ENCODE measurements around the gene IL24.

Gene IL24

DNA sequence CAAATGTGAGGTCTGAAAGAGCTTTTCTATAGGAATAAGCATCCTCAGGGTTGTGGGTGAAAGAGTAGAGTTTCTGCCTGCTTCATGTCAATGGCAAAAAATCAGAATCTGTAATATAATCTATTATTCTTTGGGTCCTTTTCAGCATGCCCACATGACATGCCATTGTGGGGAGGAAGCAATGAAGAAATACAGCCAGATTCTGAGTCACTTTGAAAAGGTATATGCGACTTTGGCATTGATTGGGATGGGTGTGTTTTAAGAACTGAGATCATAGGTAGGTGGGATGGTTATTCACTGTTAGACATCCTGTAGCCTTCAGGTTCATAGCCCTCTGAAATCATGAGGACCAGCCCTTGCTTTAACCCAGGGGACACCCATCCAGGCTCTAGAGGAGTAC lies 30.0 kb upstream of the IL24 start:
- no peaks in the 10 kb centered on the region for H4K20me1 ChIP-seq (ENCODE audit: insufficient read depth, low read length)

GRCh38 chr1:206867716-206868115 lies 29.5 kb upstream of the IL24 start:
- Histone ChIP-seq H2AFZ (ENCODE audit: low read depth, low read length) (no peak overlapping the region), H3K4me3 (ENCODE audit: low read length) (no peak overlapping the region), H3K4me2 (ENCODE audit: low read length) (no peak overlapping the region), H3K9me3 (ENCODE audit: insufficient read depth, low read length) (no peaks in the 10 kb centered on the region), H3K27ac (ENCODE audit: low read length) (no peak overlapping the region), H4K20me1 (ENCODE audit: insufficient read depth, low read length) (no peaks in the 10 kb centered on the region), H3K4me1 (ENCODE audit: low read length) (no peaks in the 10 kb centered on the region), H3K36me3 (replicated peaks; ENCODE audit: low read depth, low read length) (no peaks in the 10 kb centered on the region), H3K79me2 (ENCODE audit: low read length) (no peaks in the 10 kb centered on the region), H3K27me3 (ENCODE audit: low read depth, low read length) (peaks cover 56% of the 10 kb centered on the region), H3K9ac (ENCODE audit: low read length) (no peak overlapping the region)
- TF ChIP-seq CTCF (IDR thresholded peaks at IDR 0.05; ENCODE audit: low read depth, low read length) (no peak), EZH2phosphoT487 (IDR thresholded peaks at IDR 0.05; ENCODE audit: low read depth) (no peak)

More for the DNA sequence above, 30.0 kb upstream of the IL24 start:
- H3K4me1 ChIP-seq (ENCODE audit: low read length), result no peaks in the 10 kb centered on the region
- H2AFZ ChIP-seq (ENCODE audit: low read depth, low read length), result no peak overlapping the region
- H3K9me3 ChIP-seq (ENCODE audit: insufficient read depth, low read length), result no peaks in the 10 kb centered on the region
- H3K9ac ChIP-seq (ENCODE audit: low read length), result no peak overlapping the region
- TF ChIP-seq CTCF (IDR thresholded peaks at IDR 0.05; ENCODE audit: low read depth, low read length), result no peak
- no peak for TF ChIP-seq EZH2phosphoT487 (IDR thresholded peaks at IDR 0.05; ENCODE audit: low read depth)
- H3K27me3 ChIP-seq (ENCODE audit: low read depth, low read length), result peaks cover 61% of the 10 kb centered on the region
- H3K79me2 ChIP-seq (ENCODE audit: low read length), result no peaks in the 10 kb centered on the region
- no peak overlapping the region for H3K4me2 ChIP-seq (ENCODE audit: low read length)
- H3K36me3 ChIP-seq (replicated peaks; ENCODE audit: low read depth, low read length), result no peaks in the 10 kb centered on the region
- no peak overlapping the region for H3K27ac ChIP-seq (ENCODE audit: low read length)
- H3K4me3 ChIP-seq (ENCODE audit: low read length), result no peak overlapping the region

GRCh38 chr1:206868264-206868663 lies 29.0 kb upstream of the IL24 start:
- H4K20me1 ChIP-seq (ENCODE audit: insufficient read depth, low read length), result no peaks in the 10 kb centered on the region
- H3K36me3 ChIP-seq (replicated peaks; ENCODE audit: low read depth, low read length), result no peaks in the 10 kb centered on the region
- no peak overlapping the region for H2AFZ ChIP-seq (ENCODE audit: low read depth, low read length)
- H3K9me3 ChIP-seq (ENCODE audit: insufficient read depth, low read length), result no peaks in the 10 kb centered on the region
- no peak overlapping the region for H3K4me3 ChIP-seq (ENCODE audit: low read length)
- H3K9ac ChIP-seq (ENCODE audit: low read length), result no peak overlapping the region
- H3K4me2 ChIP-seq (ENCODE audit: low read length), result no peak overlapping the region
- H3K27ac ChIP-seq (ENCODE audit: low read length), result no peak overlapping the region
- H3K27me3 ChIP-seq (ENCODE audit: low read depth, low read length), result peaks cover 51% of the 10 kb centered on the region
- H3K4me1 ChIP-seq (ENCODE audit: low read length), result no peaks in the 10 kb centered on the region
- H3K79me2 ChIP-seq (ENCODE audit: low read length), result no peaks in the 10 kb centered on the region
- TF ChIP-seq EZH2phosphoT487 (IDR thresholded peaks at IDR 0.05; ENCODE audit: low read depth) (no peak), CTCF (IDR thresholded peaks at IDR 0.05; ENCODE audit: low read depth, low read length) (no peak)

DNA sequence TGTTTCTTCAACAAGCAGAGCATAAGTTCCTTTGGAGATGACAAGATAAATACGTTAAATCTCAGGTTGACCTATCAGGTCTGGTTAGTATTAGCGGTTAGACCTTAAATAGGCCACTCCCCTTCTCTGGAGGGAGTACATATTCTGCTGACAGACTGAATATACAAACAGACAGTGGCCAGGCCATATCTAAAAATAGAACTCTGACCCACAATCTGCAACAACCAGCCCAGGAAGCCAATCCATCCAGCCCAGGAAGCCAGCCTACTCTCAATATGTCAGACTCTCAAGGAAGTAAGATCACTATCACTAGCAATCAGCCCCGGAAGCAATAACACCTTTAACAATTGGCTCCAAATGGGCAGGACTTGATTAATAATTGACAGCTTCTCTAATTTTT lies 25.1 kb upstream of the IL24 start:
- Histone ChIP-seq H3K4me3 (ENCODE audit: low read length) (no peak overlapping the region), H3K36me3 (replicated peaks; ENCODE audit: low read depth, low read length) (peaks cover 6% of the 10 kb centered on the region), H3K27ac (ENCODE audit: low read length) (no peak overlapping the region), H3K9me3 (ENCODE audit: insufficient read depth, low read length) (peaks cover 10% of the 10 kb centered on the region), H3K4me1 (ENCODE audit: low read length) (no peaks in the 10 kb centered on the region), H3K27me3 (ENCODE audit: low read depth, low read length) (peaks cover 28% of the 10 kb centered on the region), H4K20me1 (ENCODE audit: insufficient read depth, low read length) (no peaks in the 10 kb centered on the region), H3K9ac (ENCODE audit: low read length) (no peak overlapping the region), H3K79me2 (ENCODE audit: low read length) (no peaks in the 10 kb centered on the region), H2AFZ (ENCODE audit: low read depth, low read length) (no peak overlapping the region), H3K4me2 (ENCODE audit: low read length) (no peak overlapping the region)
- no peak for TF ChIP-seq EZH2phosphoT487 (IDR thresholded peaks at IDR 0.05; ENCODE audit: low read depth)
- TF ChIP-seq CTCF (IDR thresholded peaks at IDR 0.05; ENCODE audit: low read depth, low read length), result no peak
